ENCODE measurements around the gene TMEM14C. TPM values are rescaled to one million over a fixed set of nuclear protein-coding genes. Genes with fewer than 3 reads are reported as not detected.

TMEM14C gene
- polyA plus RNA-seq, 1 donor from 2014 or later: 124 TPM

- H3K36me3 ChIP-seq (ENCODE audit: insufficient read depth, low read length): no peaks in the 10 kb centered on the region
- no peak overlapping the region for H3K27ac ChIP-seq (ENCODE audit: low read length)
- no peaks in the 10 kb centered on the region for H3F3A ChIP-seq (ENCODE audit: insufficient read depth, low read length, poor library complexity, severe bottlenecking)
- no peaks in the 10 kb centered on the region for H3K27me3 ChIP-seq (ENCODE audit: insufficient read depth, low read depth, low read length)
- no peaks in the 10 kb centered on the region for H3K9me2 ChIP-seq (ENCODE audit: insufficient read depth, low read length)
- peak overlapping the region; percentile 85 for H3K4me2 ChIP-seq (ENCODE audit: low read length)
- H2AFZ ChIP-seq (ENCODE audit: low read depth, low read length): no peak overlapping the region
- peaks cover 30% of the 10 kb centered on the region for H3K79me2 ChIP-seq (replicated peaks; ENCODE audit: insufficient read depth, low read length)
- TF ChIP-seq, protein P1, sequence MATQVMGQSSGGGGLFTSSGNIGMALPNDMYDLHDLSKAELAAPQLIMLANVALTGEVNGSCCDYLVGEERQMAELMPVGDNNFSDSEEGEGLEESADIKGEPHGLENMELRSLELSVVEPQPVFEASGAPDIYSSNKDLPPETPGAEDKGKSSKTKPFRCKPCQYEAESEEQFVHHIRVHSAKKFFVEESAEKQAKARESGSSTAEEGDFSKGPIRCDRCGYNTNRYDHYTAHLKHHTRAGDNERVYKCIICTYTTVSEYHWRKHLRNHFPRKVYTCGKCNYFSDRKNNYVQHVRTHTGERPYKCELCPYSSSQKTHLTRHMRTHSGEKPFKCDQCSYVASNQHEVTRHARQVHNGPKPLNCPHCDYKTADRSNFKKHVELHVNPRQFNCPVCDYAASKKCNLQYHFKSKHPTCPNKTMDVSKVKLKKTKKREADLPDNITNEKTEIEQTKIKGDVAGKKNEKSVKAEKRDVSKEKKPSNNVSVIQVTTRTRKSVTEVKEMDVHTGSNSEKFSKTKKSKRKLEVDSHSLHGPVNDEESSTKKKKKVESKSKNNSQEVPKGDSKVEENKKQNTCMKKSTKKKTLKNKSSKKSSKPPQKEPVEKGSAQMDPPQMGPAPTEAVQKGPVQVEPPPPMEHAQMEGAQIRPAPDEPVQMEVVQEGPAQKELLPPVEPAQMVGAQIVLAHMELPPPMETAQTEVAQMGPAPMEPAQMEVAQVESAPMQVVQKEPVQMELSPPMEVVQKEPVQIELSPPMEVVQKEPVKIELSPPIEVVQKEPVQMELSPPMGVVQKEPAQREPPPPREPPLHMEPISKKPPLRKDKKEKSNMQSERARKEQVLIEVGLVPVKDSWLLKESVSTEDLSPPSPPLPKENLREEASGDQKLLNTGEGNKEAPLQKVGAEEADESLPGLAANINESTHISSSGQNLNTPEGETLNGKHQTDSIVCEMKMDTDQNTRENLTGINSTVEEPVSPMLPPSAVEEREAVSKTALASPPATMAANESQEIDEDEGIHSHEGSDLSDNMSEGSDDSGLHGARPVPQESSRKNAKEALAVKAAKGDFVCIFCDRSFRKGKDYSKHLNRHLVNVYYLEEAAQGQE (IDR thresholded peaks at IDR 0.05; ENCODE audit: borderline replicate concordance): no peak
- TF ChIP-seq, protein P2, sequence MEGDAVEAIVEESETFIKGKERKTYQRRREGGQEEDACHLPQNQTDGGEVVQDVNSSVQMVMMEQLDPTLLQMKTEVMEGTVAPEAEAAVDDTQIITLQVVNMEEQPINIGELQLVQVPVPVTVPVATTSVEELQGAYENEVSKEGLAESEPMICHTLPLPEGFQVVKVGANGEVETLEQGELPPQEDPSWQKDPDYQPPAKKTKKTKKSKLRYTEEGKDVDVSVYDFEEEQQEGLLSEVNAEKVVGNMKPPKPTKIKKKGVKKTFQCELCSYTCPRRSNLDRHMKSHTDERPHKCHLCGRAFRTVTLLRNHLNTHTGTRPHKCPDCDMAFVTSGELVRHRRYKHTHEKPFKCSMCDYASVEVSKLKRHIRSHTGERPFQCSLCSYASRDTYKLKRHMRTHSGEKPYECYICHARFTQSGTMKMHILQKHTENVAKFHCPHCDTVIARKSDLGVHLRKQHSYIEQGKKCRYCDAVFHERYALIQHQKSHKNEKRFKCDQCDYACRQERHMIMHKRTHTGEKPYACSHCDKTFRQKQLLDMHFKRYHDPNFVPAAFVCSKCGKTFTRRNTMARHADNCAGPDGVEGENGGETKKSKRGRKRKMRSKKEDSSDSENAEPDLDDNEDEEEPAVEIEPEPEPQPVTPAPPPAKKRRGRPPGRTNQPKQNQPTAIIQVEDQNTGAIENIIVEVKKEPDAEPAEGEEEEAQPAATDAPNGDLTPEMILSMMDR (IDR thresholded peaks at IDR 0.05; ENCODE audit: poor library complexity, severe bottlenecking): no peak
- TF ChIP-seq RAD21 (conservative IDR thresholded peaks at IDR 0.05) (no peak), TAF1 (IDR thresholded peaks at IDR 0.05; ENCODE audit: low read depth) (no peak), MXI1 (conservative IDR thresholded peaks at IDR 0.05; ENCODE audit: poor library complexity, severe bottlenecking) (no peak), SMC3 (conservative IDR thresholded peaks at IDR 0.05; ENCODE audit: poor library complexity) (no peak), EP300 (conservative IDR thresholded peaks at IDR 0.05; ENCODE audit: poor library complexity, severe bottlenecking) (no peak), POLR2AphosphoS5 (IDR thresholded peaks at IDR 0.05) (no peak), EZH2 (IDR thresholded peaks at IDR 0.05; ENCODE audit: borderline replicate concordance, insufficient read depth, low read length, poor library complexity, severe bottlenecking) (no peak)
- H3K4me3 ChIP-seq (ENCODE audit: low read length): peak overlapping the region; percentile 92
- H3K9ac ChIP-seq (ENCODE audit: low read length): no peak overlapping the region
- no peaks in the 10 kb centered on the region for H3K9me3 ChIP-seq (ENCODE audit: low read length)
- H4K20me1 ChIP-seq (ENCODE audit: insufficient read depth): no peaks in the 10 kb centered on the region
These were observed 26.2 kb upstream of the TMEM14C start for GRCh38 chr6:10696655-10697054.

- no peak overlapping the region for H3K27ac ChIP-seq (ENCODE audit: low read length)
- H3K9me3 ChIP-seq (ENCODE audit: low read length): no peaks in the 10 kb centered on the region
- no peaks in the 10 kb centered on the region for H3F3A ChIP-seq (ENCODE audit: insufficient read depth, low read length, poor library complexity, severe bottlenecking)
- no peaks in the 10 kb centered on the region for H3K9me2 ChIP-seq (ENCODE audit: insufficient read depth, low read length)
- no peak overlapping the region for H3K9ac ChIP-seq (ENCODE audit: low read length)
- H3K79me2 ChIP-seq (replicated peaks; ENCODE audit: insufficient read depth, low read length): no peaks in the 10 kb centered on the region
- no peak overlapping the region for H3K4me3 ChIP-seq (ENCODE audit: low read length)
- no peaks in the 10 kb centered on the region for H3K36me3 ChIP-seq (ENCODE audit: insufficient read depth, low read length)
- no peak overlapping the region for H2AFZ ChIP-seq (ENCODE audit: low read depth, low read length)
- no peak for TF ChIP-seq SMC3 (conservative IDR thresholded peaks at IDR 0.05; ENCODE audit: poor library complexity)
- TF ChIP-seq RAD21 (conservative IDR thresholded peaks at IDR 0.05): no peak
- no peak for TF ChIP-seq TAF1 (IDR thresholded peaks at IDR 0.05; ENCODE audit: low read depth)
- TF ChIP-seq, protein P2 (IDR thresholded peaks at IDR 0.05; ENCODE audit: poor library complexity, severe bottlenecking): no peak
- no peak for TF ChIP-seq POLR2AphosphoS5 (IDR thresholded peaks at IDR 0.05)
- no peak for TF ChIP-seq MXI1 (conservative IDR thresholded peaks at IDR 0.05; ENCODE audit: poor library complexity, severe bottlenecking)
- no peak for TF ChIP-seq EZH2 (IDR thresholded peaks at IDR 0.05; ENCODE audit: borderline replicate concordance, insufficient read depth, low read length, poor library complexity, severe bottlenecking)
- TF ChIP-seq EP300 (conservative IDR thresholded peaks at IDR 0.05; ENCODE audit: poor library complexity, severe bottlenecking): no peak
- TF ChIP-seq, protein P1 (IDR thresholded peaks at IDR 0.05; ENCODE audit: borderline replicate concordance): no peak
- H4K20me1 ChIP-seq (ENCODE audit: insufficient read depth): no peaks in the 10 kb centered on the region
- H3K4me2 ChIP-seq (ENCODE audit: low read length): no peak overlapping the region
- H3K27me3 ChIP-seq (ENCODE audit: insufficient read depth, low read depth, low read length): no peaks in the 10 kb centered on the region
These were observed 8.9 kb upstream of the TMEM14C start for GRCh38 chr6:10713962-10714361.

All from neural cell (in vitro differentiated cells).